Heart right ventricle (tissue), 16 donors: ENCODE data around the gene PDE9A. TPM values are rescaled to one million over a fixed set of nuclear protein-coding genes. Genes with fewer than 3 reads are reported as not detected.

Experiments
- ATAC-seq, 8 donors: fragments of 200-7000 bp; cut with Tn5 transposase; one replicate each; pipeline ENCODE4 v1.9.1; 2020; ENCODE audit warnings: mild to moderate bottlenecking in 8 of 8, moderate library complexity in 8 of 8, moderate number of reproducible peaks in 1 of 8
- DNase-seq, 2 donors: peaks; one replicate each; pipeline ENCODE4 v3.0.0-alpha.2; 2020
- H3K27ac ChIP-seq, 10 donors: fragments of 200-600 bp; sonication (generic) in 2 of 10; one replicate each; pipeline versions ENCODE4 v1.5.0 to v1.8.0; 2020 to 2022; ENCODE audit warnings: mild to moderate bottlenecking in 3 of 10
- H3K27me3 ChIP-seq, 7 donors: fragments of 200-600 bp; one replicate each; pipeline ENCODE4 v1.8.0; 2021 to 2022; ENCODE audit warnings: mild to moderate bottlenecking in 2 of 7
- H3K36me3 ChIP-seq, 9 donors: fragments of 200-600 bp; sonication (generic) in 1 of 9; one replicate each; pipeline versions ENCODE4 v1.5.0 to v1.8.0; 2020 to 2022; ENCODE audit warnings: mild to moderate bottlenecking in 2 of 9
- H3K4me1 ChIP-seq, 9 donors: fragments of 200-600 bp; sonication (generic) in 1 of 9; one replicate each; pipeline versions ENCODE4 v1.5.0 to v1.8.0; 2020 to 2022; ENCODE audit warnings: mild to moderate bottlenecking in 4 of 9
- H3K4me3 ChIP-seq, 10 donors: fragments of 200-600 bp; sonication (generic) in 2 of 10; one replicate each; pipeline versions ENCODE4 v1.5.0 to v1.8.0; 2020 to 2022; ENCODE audit warnings: mild to moderate bottlenecking in 7 of 10, moderate library complexity in 2 of 10
- H3K9me3 ChIP-seq, 11 donors: fragments of 200-600 bp in 10 of 11; sonication (generic) in 2 of 11; one replicate each; pipeline versions ENCODE4 v1.5.0 to v1.8.0; 2013 to 2022; ENCODE audit warnings: mild to moderate bottlenecking in 2 of 11, control low read depth in 1 of 11, moderate library complexity in 1 of 11
- WGBS, 2 donors: extraction: QIAGEN DNeasy Blood & Tissue Kit; methylation state at CpG; one replicate each; pipeline ENCODE4 v1.1.7; 2013; ENCODE audit warnings: inconsistent platforms in 1 of 2; 5-methylcytosine and 5-hydroxymethylcytosine counted together
- intact Hi-C, 10 donors: fragments of 100-400 bp; cut with DNase I; formaldehyde crosslinking; loops; one replicate each; pipeline versions ENCODE4 v1.11.1 to v1.14.2; 2022
- polyA plus RNA-seq, 2 donors: library from polyadenylated mRNA; stranded (reverse); fragments of 200-250 nt; gene quantifications; one replicate each; pipeline ENCODE4 v1.2.3, GENCODE V29; 2013
- total RNA-seq, 10 donors: library from RNA; stranded (reverse); fragmentation: NEBNext Ultra II Directional in 3 of 10; extraction: Animal tissue kit (Norgen Biotek cat#: 25700) in 3 of 10; gene quantifications; one replicate each; pipeline versions ENCODE4 v1.2.1 to v1.2.4, GENCODE V29; 2021 to 2023
- TF ChIP-seq, protein P1 (sequence below), 9 donors: fragments of 200-600 bp; sonication (generic) in 2 of 9; IDR thresholded peaks; one replicate each; pipeline versions ENCODE4 v1.5.0 to v1.8.0; 2021 to 2022; ENCODE audit warnings: antibody characterized with exemption in 9 of 9, mild to moderate bottlenecking in 5 of 9, moderate library complexity in 1 of 9
- donor health status: Arrhythmogenic right ventricular cardiomyopathy.
- donor health status: ischemic (EF 13 %, LVEDD 7.1; RV severe dilation, severe dysfunction).
- donor health status: healthy with polysubstance abuse.
- donor health status: DM: no; HTN: yes; CAD: no.
- donor health status: DM: no; HTN: no; CAD: no.
- donor health status: ischemic (EF 25% LVEDD 6.9; RV normal size, moderate dysfunction).
- donor health status: ischemic (EF 25% LVEDD 5.7; RV mildly dilated, moderate dysfunction).
- donor health status: healthy.
- donor health status: DM: yes; HTN: yes; CAD: no.
- donor health status: Ischemic cardiomyopathy.
- donor health status: ischemic (EF 35%, LVEDD 5.7; RV mildly dilated, moderate dysfunction).
- donor health status: nonischemic (EF 11% LVEDD 7.7; RV severe dilation, severe dysfunction).
- donor health status: DM: yes; HTN: yes; CAD: no.
- donor health status: PGD.
- donor health status: ischemic (EF 29% LVEDD 5.4; RV normal size, mild dysfunction).
- donor health status: nonischemic (EF 23%, LVEDD 6.1; RV moderate dilation, normal function).

PDE9A gene
- total and polyA plus RNA-seq, 12 donors: 1.2 to 7.0 (median 2.2) TPM

DNA sequence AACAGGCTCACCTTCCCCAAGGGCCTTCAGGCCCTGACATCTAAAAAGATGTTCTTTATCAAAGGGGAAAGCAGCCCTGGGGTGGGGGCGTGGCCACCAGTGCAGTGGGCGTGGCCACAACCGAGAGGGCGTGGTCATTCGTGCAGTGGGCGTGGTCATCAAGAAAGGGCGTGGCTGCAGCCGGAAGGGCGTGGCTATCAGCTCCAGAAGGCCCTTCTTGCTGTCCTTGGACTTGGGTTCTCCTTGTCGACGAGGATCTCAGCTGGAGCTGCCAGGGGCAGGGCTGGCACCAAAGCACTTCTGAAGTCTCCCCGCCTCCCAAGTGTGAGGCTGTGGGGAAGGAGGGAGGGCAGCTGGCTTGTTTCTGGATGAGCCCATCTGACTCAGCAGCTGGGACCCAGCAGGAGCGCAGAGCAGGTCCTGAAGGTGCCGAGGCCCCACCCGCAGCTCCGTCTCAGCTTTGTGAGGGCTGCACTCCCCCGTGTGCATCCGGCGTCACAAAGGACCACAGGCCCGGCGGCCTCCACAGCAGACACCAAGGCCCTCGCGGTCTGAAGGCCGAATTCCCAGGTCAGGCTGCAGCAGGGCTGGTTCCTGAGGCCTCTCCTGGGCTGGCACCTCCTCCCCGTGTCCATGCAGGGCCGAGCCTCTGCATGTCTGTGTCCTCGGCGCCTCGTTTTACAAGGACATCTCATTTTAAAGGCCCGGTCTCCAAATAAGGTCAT, 12.8 kb downstream of the PDE9A start:
- WGBS, 2 donors: 88 to 90% methylated on average over 30 of the region's 30 CpGs
- Histone ChIP-seq H3K27ac (no peak overlapping the region), H3K36me3 (no peaks in the 10 kb centered on the region), H3K9me3 (no peaks in the 10 kb centered on the region), H3K27me3 (no peaks in the 10 kb centered on the region), H3K4me1 (peaks cover 0 to 25% (median 11%) of the 10 kb centered on the region in 9 donors), H3K4me3 (no peak overlapping the region)
- intact Hi-C loops: no loop called here
- DNase-seq (no peak), ATAC-seq (no peak)
- TF ChIP-seq, protein P1, sequence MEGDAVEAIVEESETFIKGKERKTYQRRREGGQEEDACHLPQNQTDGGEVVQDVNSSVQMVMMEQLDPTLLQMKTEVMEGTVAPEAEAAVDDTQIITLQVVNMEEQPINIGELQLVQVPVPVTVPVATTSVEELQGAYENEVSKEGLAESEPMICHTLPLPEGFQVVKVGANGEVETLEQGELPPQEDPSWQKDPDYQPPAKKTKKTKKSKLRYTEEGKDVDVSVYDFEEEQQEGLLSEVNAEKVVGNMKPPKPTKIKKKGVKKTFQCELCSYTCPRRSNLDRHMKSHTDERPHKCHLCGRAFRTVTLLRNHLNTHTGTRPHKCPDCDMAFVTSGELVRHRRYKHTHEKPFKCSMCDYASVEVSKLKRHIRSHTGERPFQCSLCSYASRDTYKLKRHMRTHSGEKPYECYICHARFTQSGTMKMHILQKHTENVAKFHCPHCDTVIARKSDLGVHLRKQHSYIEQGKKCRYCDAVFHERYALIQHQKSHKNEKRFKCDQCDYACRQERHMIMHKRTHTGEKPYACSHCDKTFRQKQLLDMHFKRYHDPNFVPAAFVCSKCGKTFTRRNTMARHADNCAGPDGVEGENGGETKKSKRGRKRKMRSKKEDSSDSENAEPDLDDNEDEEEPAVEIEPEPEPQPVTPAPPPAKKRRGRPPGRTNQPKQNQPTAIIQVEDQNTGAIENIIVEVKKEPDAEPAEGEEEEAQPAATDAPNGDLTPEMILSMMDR (IDR thresholded peaks at IDR 0.05): no peak

DNA sequence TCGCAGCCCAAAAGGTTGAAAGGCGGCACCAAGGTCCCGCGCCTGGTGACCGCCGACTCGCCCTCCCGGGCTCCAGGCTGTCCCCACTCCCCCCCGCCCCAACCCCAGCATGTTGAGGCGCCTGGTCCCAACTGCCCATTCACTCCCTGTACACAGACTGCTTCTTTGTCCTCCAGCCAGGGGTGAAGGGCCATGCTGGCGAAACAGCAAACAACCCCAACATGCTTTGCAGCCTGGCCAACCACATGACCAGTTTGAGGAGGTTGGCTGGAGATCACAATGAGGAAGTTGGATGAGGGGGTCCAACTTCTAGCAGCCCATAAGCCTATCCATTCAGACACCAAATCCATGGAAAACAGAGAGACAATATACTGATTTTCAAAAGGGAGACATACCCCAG, 13.5 kb downstream of the PDE9A start:
- 96 to 98% methylated on average over 11 of the region's 11 CpGs for WGBS, 2 donors
- intact Hi-C loops: no loop called here
- DNase-seq (no peak), ATAC-seq (peak in 1 of 8 donors; percentile 18)
- Histone ChIP-seq H3K4me3 (no peak overlapping the region), H3K9me3 (no peaks in the 10 kb centered on the region), H3K4me1 (peaks cover 0 to 25% (median 11%) of the 10 kb centered on the region in 9 donors), H3K36me3 (no peaks in the 10 kb centered on the region), H3K27me3 (peaks cover 0 to 2% (median 0%) of the 10 kb centered on the region in 7 donors), H3K27ac (no peak overlapping the region)
- TF ChIP-seq, protein P1 (IDR thresholded peaks at IDR 0.05): no peak

DNA sequence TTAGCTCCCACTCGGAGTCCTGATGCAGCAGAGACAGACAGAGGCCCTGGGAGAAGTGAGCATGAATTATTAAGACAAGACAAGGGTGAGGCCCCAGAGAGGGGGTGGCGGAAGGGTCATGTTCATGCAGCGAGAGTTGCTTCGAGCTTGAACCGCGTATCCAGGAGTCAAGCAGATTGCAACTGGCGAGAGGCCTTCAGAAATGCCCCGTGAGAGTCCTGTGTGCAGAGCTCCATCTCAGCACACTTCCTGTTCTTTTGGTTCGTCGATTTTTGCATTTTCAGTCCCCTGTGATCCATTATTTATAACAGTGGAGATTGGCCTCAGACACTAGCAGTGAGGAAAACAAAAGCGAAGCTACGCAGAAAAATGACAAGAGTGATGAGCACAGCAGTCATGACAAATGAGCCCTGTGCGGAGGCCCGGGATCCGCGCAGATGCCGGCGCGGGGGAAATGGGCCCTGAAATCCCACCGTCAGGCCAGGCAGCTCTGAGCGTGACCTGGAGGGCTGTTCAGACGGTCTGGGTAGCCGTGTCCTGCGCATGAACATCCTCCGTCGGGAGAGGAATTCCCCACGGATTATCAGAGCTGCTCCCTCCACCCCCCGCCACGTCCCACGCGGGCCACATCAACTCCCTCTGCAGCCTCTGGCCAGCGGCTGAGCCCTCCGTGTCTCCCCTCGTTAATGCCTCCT, 15.0 kb downstream of the PDE9A start:
- 69 to 70% methylated on average over 34 of the region's 34 CpGs for WGBS, 2 donors
- Histone ChIP-seq H3K27ac (peak overlapping the region in 4 of 10 donors; percentile 15 to 28 (median 18)), H3K27me3 (peaks cover 0 to 5% (median 0%) of the 10 kb centered on the region in 7 donors), H3K9me3 (no peaks in the 10 kb centered on the region), H3K4me1 (peaks cover 0 to 25% (median 11%) of the 10 kb centered on the region in 9 donors), H3K4me3 (peak overlapping the region in 2 of 10 donors; percentile 11 to 24), H3K36me3 (no peaks in the 10 kb centered on the region)
- intact Hi-C loops: no loop called here
- TF ChIP-seq, protein P1 (IDR thresholded peaks at IDR 0.05): no peak
- no peak for DNase-seq
- peak in 6 of 8 donors; percentile 9 to 47 (median 22) for ATAC-seq

DNA sequence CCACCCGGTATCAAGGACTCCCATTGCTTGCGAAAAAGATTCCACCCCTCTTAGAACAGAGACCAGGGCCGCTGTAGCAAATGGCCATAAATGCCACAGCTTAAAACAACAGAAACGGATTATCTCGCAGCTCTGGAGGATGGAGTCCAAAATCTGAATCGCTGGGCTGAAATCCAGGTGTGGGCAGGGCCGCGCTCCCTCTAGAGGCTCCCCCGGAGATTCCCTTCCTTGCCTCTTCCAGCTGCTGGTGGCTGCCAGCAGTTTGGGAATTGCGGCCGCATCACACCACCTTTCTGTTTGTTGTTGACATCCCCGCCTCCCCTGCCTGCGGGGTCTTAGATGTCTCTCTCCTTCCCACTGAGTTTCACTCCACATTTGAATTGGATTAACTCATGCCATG, 15.6 kb downstream of the PDE9A start:
- Histone ChIP-seq H3K27ac (peak overlapping the region in 1 of 10 donors; percentile 20), H3K27me3 (peaks cover 0 to 5% (median 0%) of the 10 kb centered on the region in 7 donors), H3K4me1 (peaks cover 0 to 28% (median 15%) of the 10 kb centered on the region in 9 donors), H3K36me3 (no peaks in the 10 kb centered on the region), H3K9me3 (no peaks in the 10 kb centered on the region), H3K4me3 (peak overlapping the region in 2 of 10 donors; percentile 11 to 24)
- intact Hi-C loops: no loop called here
- TF ChIP-seq, protein P1 (IDR thresholded peaks at IDR 0.05): peak in 5 of 9 donors; percentile 15 to 40 (median 24)
- DNase-seq (peak in 1 of 2 donors; percentile 36), ATAC-seq (peak in 4 of 8 donors; percentile 20 to 41 (median 30))
- 40 to 44% methylated on average over 13 of the region's 13 CpGs for WGBS, 2 donors
